ENCODE results near the gene ERF.

DNA sequence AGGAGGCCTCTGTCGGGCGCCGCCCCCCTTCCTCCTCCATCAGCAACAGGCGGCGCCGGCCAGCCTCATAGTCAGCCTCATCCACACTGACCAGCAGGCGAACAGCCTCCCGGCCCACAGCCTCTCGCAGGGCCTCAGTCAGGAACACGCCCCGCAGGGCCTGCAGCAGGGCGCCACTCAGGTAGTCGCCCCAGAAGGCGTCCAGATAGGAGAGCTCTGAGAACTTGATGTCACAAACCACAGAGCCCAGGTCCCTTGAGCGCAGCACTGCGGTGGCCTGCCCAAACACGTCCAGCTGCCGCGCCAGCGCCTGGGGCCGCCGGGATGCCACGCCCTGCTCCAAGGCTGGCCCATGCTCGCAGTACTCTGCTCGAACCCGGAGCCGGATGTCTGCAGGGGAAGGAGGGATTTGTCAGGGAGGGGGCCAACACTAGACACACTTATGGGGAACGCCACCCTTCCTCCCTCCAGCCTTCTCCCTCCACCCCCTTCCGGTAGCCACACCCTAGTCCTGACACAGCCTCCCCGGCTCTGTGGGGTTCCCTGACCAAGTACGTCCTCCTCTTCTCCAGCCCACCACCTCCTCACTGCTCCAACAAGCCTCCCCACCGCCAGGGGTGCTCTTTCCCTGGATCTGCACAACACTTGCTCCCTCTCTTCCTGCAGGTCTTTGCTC, 55.4 kb downstream of the ERF start:
- TF ChIP-seq GATA2 (IDR thresholded peaks at IDR 0.05; ENCODE audit: low read depth, low read length) = no peak
- TF ChIP-seq GATA3 (IDR thresholded peaks at IDR 0.05; ENCODE audit: low read depth, low read length) = no peak
